Stomach smooth muscle (tissue), 2 donors: ENCODE measurements around the gene CKB.

Source experiments
- H3K27ac ChIP-seq: one replicate; pipeline ENCODE4 v1.7.0; 2013; ENCODE audit warnings: mild to moderate bottlenecking, low read length, inconsistent platforms
- H3K27me3 ChIP-seq, 2 donors: one replicate each; pipeline ENCODE4 v1.7.0; 2013; ENCODE audit warnings: low read length in 2 of 2; ENCODE audit not compliant: insufficient read depth in 2 of 2, control insufficient read depth in 1 of 2
- H3K36me3 ChIP-seq, 2 donors: one replicate each; pipeline ENCODE4 v1.7.0; 2013; ENCODE audit warnings: low read length in 2 of 2; ENCODE audit not compliant: control insufficient read depth in 2 of 2, insufficient read depth in 2 of 2
- H3K4me1 ChIP-seq: one replicate; pipeline ENCODE4 v1.7.0; 2013; ENCODE audit warnings: low read length; ENCODE audit not compliant: control insufficient read depth, insufficient read depth
- H3K4me3 ChIP-seq, 2 donors: one replicate each; pipeline ENCODE4 v1.7.0; 2013; ENCODE audit warnings: low read length in 2 of 2
- H3K9ac ChIP-seq, 2 donors: one replicate each; pipeline ENCODE4 v1.7.0; 2013; ENCODE audit warnings: low read length in 2 of 2, mild to moderate bottlenecking in 1 of 2
- H3K9me3 ChIP-seq, 2 donors: one replicate each; pipeline ENCODE4 v1.7.0; 2013; ENCODE audit warnings: low read length in 2 of 2; ENCODE audit not compliant: control insufficient read depth in 2 of 2
- donor health status: healthy.
- donor health status: Pancreatic carcinoma.

CKB gene

DNA sequence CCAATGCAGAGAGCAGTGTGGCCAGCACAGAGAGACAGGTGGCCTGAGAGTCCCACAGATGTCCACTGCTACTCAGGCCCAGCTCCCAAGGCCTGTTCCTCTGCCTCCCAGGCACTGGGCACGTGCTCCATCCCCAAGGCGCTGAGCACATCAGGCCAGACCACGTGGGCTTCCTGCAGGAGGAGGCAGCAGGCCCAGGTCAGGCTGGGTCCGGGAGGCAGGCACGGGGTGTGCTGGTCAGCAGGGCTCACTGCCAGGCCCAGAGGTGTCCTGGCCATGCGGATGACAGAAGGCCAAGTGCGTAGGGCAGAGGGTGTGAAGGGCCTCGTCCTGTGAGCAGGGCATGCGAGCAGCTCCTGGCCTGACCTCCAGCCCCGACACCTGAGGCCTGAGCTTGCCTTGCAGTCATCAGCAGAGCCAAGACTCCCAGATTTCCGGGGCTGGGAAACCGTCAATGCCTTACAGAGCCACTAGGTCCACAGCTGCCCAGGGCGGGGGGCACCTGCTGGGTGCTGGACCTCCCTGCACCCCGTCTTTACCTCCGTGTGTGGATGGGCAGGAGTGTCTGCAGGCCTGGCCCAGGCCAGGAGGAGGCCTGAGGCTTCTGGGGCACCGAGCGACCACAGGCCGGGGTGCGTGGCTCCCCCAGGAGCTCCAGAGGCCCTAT, 21.2 kb upstream of the CKB start:
- Histone ChIP-seq H3K4me1 (peaks cover 88% of the 10 kb centered on the region), H3K27ac (peak overlapping the region; percentile 75), H3K4me3 (peak overlapping the region; percentile 25 to 35)

DNA sequence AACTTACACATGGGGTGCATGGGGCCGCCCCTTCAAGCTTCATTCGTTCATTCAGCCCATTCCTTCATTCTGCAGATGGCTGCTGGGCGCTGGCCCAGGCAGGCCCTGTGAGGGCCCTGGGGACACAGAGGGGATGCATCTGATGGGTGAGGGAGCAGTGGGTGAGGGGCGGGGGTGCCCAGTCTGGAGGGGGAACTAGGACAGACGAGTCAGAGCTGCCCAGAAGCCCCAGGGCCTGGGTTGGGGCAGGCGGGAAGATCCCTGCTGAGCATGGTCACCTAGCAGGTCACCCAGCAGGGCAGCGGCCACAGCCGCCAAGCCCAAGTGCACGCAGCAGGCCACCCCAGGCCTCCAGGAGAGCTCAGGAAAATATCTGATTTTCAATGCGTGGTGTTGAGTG, 20.5 kb upstream of the CKB start:
- peaks cover 88% of the 10 kb centered on the region for H3K4me1 ChIP-seq
- no peak overlapping the region for H3K9ac ChIP-seq
- no peaks in the 10 kb centered on the region for H3K36me3 ChIP-seq
- no peaks in the 10 kb centered on the region for H3K9me3 ChIP-seq
- H3K27ac ChIP-seq = peak overlapping the region; percentile 75
- peak overlapping the region in 1 of 2 donors; percentile 35 for H3K4me3 ChIP-seq
- H3K27me3 ChIP-seq = no peaks in the 10 kb centered on the region

More for the DNA sequence above, 21.2 kb upstream of the CKB start:
- H3K36me3 ChIP-seq = no peaks in the 10 kb centered on the region
- H3K27me3 ChIP-seq = no peaks in the 10 kb centered on the region
- no peak overlapping the region for H3K9ac ChIP-seq
- no peaks in the 10 kb centered on the region for H3K9me3 ChIP-seq

DNA sequence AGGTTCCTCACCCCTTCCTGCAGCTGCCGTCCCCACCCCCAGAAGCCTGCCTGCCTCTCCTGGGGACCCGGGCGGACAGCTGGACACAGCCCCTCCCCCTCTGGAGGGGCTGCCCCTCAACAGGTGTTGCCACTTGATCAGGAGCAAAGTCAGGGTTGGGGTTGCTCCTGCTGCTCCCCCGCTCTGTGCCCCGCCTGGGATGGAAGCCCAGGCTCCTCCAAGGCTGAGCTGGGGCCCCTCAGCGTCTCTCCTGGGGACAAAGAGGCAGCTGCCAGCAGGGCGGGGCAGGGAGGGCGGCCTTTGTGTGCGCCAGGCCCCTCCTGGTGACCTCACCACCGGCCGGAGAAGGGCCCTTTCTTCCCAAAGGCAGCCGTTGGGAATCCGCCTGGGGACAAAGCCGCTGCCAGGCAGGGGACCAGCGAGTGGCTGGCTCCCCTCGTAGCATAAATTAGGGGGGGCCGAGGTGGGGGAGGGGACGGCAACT, 20.0 kb upstream of the CKB start:
- peaks cover 90% of the 10 kb centered on the region for H3K4me1 ChIP-seq
- no peaks in the 10 kb centered on the region for H3K27me3 ChIP-seq
- H3K36me3 ChIP-seq = no peaks in the 10 kb centered on the region
- H3K27ac ChIP-seq = peak overlapping the region; percentile 75
- H3K4me3 ChIP-seq = peak overlapping the region; percentile 40 to 55
- peak overlapping the region in 1 of 2 donors; percentile 13 for H3K9ac ChIP-seq
- H3K9me3 ChIP-seq = no peaks in the 10 kb centered on the region

DNA sequence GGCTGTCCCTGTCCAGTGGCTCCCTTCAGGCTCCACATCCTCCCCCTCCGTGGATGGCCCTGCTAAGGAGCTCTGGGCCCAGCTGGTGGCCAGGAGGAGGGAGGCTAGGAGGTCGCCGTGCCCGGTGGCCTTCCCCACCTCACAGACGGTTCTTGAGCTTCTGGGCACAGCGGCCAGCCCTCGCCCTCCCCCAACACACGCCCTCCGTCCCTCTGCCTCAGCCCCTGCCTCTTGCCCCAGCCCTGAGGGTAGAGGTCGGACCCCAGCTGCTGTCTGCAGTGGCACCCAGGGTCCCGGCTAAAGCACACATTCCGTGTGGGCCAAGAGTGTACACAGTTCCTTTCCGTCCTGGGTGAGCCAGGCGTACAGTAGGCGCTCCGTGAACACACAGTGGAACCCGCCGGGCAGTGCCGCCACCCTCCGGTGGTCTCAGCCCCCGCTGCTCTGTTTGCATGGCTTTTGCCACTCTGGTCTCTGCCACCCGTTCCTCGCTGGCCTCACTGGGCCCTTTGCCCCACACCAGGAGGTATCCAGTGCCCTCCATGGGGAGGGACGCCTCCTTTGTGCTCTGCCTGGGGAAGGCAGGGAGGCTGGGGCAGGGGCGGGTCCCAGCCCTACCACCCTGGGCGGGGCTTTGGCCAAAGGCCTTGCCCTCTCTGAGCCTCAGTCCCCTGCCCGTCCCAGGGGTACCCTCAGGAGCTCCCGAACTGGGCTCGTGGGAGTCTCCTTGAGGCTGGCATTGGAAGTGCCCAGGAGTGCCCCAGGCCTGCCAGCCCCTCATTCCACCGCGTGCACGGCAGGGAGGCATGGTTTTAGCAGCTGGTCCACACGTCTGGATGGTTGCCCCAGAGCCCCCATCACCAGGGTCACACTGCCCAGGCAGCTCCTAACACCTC, 19.3 kb upstream of the CKB start:
- Histone ChIP-seq H3K27ac (peak overlapping the region; percentile 75), H3K4me1 (peaks cover 91% of the 10 kb centered on the region), H3K4me3 (peak overlapping the region; percentile 40 to 55), H3K9me3 (no peaks in the 10 kb centered on the region), H3K36me3 (no peaks in the 10 kb centered on the region), H3K27me3 (no peaks in the 10 kb centered on the region), H3K9ac (peak overlapping the region; percentile 42 to 47)

DNA sequence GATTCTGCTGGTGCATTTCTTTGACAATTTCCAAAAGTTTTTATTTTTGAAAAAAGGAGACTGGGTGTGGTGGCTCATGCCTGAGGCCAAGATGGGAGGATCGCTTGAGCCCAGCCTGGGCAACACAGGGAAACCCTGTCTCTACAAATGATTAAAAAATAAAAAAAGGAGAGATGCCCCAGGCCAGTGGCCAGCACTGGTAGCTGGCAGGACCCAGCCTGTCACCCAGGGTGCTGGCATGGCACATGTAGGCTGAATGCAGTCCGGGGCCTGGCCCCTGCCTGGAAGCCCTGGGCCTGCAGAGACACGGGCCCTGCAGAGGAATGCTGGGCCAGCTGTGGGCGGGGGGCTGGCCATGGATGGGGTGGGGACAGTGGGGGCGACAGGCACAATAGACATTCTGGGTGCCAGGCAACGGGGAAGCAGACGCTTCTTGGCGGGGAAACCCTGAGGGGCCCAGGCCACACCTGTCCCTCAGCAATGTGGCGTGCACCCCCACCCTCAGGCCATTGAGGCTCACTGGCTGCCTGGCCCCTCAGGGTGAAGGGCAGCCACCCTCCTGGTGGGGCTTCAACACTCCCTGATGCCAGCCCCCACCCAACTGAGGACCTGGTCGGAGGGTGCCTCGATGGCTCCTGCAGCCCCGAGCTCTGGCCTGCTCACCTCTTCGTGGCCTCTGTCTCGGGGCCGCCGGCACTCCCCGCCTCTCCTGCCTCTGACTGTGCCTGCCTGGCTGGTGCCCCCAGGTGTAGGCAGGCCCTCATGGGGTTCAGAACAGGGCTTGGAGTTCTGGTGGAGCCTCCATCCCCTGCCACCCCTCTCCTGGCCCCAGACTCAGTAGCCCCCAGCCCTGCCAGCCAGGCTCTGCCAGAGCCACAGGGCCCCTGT, 18.4 kb upstream of the CKB start:
- H3K27me3 ChIP-seq = no peaks in the 10 kb centered on the region
- H3K36me3 ChIP-seq = no peaks in the 10 kb centered on the region
- peak overlapping the region in 1 of 2 donors; percentile 29 for H3K9ac ChIP-seq
- H3K4me3 ChIP-seq = peak overlapping the region; percentile 22 to 40
- H3K9me3 ChIP-seq = no peaks in the 10 kb centered on the region
- H3K4me1 ChIP-seq = peaks cover 91% of the 10 kb centered on the region
- peak overlapping the region; percentile 75 for H3K27ac ChIP-seq

DNA sequence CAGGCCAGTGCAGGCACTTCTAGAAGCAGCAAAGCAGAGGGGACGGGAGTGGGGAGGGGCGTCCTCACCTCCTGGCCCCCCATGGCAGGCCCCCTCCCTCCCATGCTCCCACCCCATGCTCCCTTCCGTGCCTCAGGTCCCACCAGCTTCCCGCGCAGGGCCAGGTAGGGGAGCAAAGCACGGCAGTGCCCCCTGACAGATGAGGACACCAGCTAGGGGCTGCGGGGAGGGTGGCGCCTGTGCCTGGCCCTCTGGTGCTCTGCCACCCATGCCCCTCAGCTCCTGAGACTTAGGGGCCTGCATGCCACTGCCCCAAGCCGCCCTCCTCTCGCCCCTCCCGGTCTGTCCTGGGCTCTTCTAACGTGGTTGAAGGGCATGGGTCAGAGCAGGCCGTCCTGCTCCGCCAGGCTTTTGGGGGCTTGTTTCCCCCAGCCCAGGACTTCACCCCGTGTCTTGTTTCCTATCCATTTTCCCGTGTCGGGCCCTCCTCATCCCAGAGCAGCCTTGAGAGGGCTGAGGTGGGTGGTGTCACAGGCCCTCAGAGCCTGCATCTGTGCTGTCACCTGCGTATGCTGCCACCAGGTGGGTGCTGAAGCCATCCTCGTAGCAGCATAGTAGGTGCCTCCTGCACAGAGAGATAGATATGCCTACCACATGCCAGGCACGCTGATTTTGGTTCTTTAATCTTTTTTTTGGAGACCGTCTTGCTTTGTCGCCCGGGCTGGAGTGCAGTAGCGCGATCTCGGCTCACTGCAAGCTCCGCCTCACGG, 16.6 kb upstream of the CKB start:
- Histone ChIP-seq H3K36me3 (no peaks in the 10 kb centered on the region), H3K27ac (peak overlapping the region; percentile 98), H3K9me3 (no peaks in the 10 kb centered on the region), H3K9ac (peak overlapping the region in 1 of 2 donors; percentile 2), H3K4me3 (no peak overlapping the region), H3K4me1 (peaks cover 93% of the 10 kb centered on the region), H3K27me3 (no peaks in the 10 kb centered on the region)

DNA sequence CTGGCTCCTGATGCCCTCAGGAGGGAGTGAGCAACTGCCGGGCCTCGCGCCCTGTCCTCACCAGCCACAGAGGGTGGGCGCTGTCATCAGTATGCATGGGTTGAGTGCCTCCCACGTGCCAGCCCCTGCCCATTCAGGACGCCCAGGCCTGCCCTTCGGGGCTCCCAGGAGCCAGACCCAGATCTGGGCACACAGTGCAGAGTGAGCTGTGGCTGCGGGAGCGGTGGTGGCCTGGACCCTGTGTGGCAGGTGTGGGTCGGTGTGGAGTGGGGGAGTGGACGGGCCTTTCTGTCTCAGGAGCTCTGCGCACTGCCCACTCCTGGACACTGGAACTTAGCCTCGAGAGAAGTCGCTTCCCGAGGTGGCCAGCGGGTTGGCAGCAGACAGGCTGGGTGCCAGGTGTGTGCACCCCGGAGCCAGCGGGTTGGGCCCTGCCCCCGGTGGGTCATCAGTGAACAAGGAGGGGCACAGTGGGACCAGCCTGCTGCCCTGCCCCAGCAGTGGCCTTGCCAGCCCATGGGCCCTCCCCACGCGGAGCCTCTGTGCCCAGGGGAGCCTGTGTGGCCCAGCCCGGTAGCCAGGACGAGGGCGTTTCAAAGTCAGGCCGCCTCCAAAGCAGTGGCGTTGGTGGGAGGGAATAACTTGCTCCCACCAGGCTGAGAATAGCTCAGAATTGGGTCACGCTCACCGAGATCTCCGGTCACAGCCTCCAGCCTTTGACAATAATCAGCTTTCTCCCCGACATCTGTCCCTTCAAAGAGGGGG, 15.8 kb upstream of the CKB start:
- no peaks in the 10 kb centered on the region for H3K9me3 ChIP-seq
- H3K9ac ChIP-seq = peak overlapping the region in 1 of 2 donors; percentile 33
- peak overlapping the region; percentile 98 for H3K27ac ChIP-seq
- no peaks in the 10 kb centered on the region for H3K36me3 ChIP-seq
- no peak overlapping the region for H3K4me3 ChIP-seq
- H3K27me3 ChIP-seq = no peaks in the 10 kb centered on the region
- peaks cover 93% of the 10 kb centered on the region for H3K4me1 ChIP-seq

DNA sequence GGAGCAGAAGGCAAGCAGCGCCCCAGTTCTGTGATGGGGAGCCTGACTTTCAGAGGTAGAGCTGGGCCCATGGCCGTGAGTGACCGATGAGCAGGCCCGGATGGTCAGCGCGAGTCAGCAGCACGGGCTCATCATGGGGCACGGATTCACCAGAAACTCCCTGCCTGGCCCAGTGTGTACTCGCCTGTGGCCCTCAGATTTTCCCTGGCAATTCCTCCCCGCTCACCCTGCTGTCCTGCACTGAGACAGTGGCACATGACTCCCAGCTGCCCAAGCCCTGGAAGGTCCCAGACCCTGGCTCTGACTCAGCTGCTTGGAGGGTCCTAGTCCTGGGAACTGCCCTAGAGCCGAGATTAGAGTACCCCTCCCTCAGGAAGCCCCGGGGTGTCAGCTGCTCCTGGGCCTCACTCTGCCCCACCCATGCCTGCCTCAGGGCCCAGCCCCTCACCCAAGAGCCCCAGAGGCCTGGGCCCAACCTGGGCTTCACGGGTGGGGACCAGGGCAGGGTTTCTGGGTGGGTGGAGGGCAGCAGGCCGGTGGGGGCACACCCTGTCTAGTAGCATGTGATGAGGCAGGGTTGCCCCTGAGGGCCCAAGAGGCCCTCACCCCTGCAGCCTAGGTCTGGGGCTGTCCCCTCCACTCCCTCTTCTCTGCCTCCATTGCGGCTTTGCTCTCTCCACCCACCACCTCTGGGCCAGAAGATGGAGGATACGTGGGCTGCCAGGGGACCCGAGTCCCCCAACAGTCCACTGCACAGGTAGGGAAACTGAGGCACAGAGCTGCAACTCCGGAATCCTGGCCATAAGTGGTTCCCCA, 14.8 kb upstream of the CKB start:
- Histone ChIP-seq H3K27ac (peak overlapping the region; percentile 98), H3K4me3 (no peak overlapping the region), H3K27me3 (no peaks in the 10 kb centered on the region), H3K9ac (no peak overlapping the region), H3K36me3 (no peaks in the 10 kb centered on the region), H3K4me1 (peaks cover 93% of the 10 kb centered on the region), H3K9me3 (no peaks in the 10 kb centered on the region)

DNA sequence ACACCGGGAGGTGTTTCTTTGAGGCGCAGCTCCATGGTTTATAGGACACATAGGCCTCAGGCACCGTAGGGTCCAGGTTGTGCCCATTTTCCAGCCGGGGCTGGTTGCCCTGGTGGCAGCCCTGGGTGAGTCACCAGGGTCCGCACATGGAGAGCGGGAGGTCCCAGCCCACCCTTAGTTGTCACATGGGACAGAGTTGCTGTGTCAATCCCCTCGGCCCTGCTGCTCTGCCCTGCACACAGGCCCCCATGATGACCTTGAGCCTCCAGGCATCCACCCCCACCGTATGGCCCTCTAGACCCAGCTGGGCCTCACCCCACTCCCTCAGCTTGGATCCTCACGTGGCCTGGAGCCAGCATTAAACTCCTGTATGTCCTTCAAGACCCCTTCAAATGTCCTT, 14.1 kb upstream of the CKB start:
- Histone ChIP-seq H3K27ac (peak overlapping the region; percentile 98), H3K4me1 (peaks cover 93% of the 10 kb centered on the region), H3K36me3 (no peaks in the 10 kb centered on the region)

More for the DNA sequence above, 14.1 kb upstream of the CKB start:
- H3K4me3 ChIP-seq = no peak overlapping the region
- no peak overlapping the region for H3K9ac ChIP-seq
- H3K9me3 ChIP-seq = no peaks in the 10 kb centered on the region
- H3K27me3 ChIP-seq = no peaks in the 10 kb centered on the region
